Neural progenitor cell (in vitro differentiated cells): ENCODE results near the gene MSI2. TPM values are rescaled to one million over a fixed set of nuclear protein-coding genes. Genes with fewer than 3 reads are reported as not detected.

Experiments used
- DNase-seq: peaks from one replicate; pipeline ENCODE4 v3.0.0-alpha.2; 2016; ENCODE audit warnings: low spot score
- H2AFZ ChIP-seq: fragments of 200-600 bp; sonication (generic); replicated peaks from 2 replicates; pipeline ENCODE4 v1.6.1; 2016; ENCODE audit warnings: antibody characterized with exemption
- H3F3A ChIP-seq: fragments of 200-600 bp; sonication (generic); 2 replicates; pipeline ENCODE4 v1.6.1; 2016; ENCODE audit warnings: antibody characterized with exemption, low read depth
- H3K27ac ChIP-seq: fragments of 200-600 bp; sonication (generic); 2 replicates; pipeline ENCODE4 v1.5.1; 2016; ENCODE audit warnings: mild to moderate bottlenecking
- H3K27me3 ChIP-seq: fragments of 200-600 bp; sonication (generic); 2 replicates; pipeline ENCODE4 v1.6.1; 2016; ENCODE audit warnings: mild to moderate bottlenecking, moderate library complexity
- H3K36me3 ChIP-seq: fragments of 200-600 bp; sonication (generic); 2 replicates; pipeline ENCODE4 v1.5.1; 2016
- H3K4me1 ChIP-seq: fragments of 200-600 bp; sonication (generic); 2 replicates; pipeline ENCODE4 v1.6.1; 2016; ENCODE audit warnings: mixed run types
- H3K4me2 ChIP-seq: fragments of 200-600 bp; sonication (generic); 2 replicates; pipeline ENCODE4 v1.6.1; 2016
- H3K4me3 ChIP-seq: fragments of 200-600 bp; sonication (generic); 2 replicates; pipeline ENCODE4 v1.5.1; 2016
- H3K79me2 ChIP-seq: fragments of 200-600 bp; sonication (generic); 2 replicates; pipeline ENCODE4 v1.6.1; 2016; ENCODE audit warnings: low read depth
- H3K9ac ChIP-seq: fragments of 200-600 bp; sonication (generic); 2 replicates; pipeline ENCODE4 v1.6.1; 2016
- H3K9me3 ChIP-seq: fragments of 200-600 bp; sonication (generic); 2 replicates; pipeline ENCODE4 v1.5.1; 2016; ENCODE audit warnings: low read depth
- H4K20me1 ChIP-seq: fragments of 200-600 bp; sonication (generic); 2 replicates; pipeline ENCODE4 v1.6.1; 2016; ENCODE audit warnings: low read depth
- H3K27ac Mint-ChIP-seq: 3 replicates; pipeline ENCODE4 v1.8.0; 2021; ENCODE audit warnings: mixed read lengths
- H3K27me3 Mint-ChIP-seq: 2 replicates; pipeline ENCODE4 v1.8.0; 2022; ENCODE audit warnings: low read depth, mild to moderate bottlenecking, inconsistent platforms, moderate library complexity, mixed read lengths; ENCODE audit not compliant: insufficient read depth
- H3K36me3 Mint-ChIP-seq: 3 replicates; pipeline ENCODE4 v1.8.0; 2021; ENCODE audit warnings: mixed read lengths
- H3K4me1 Mint-ChIP-seq: 3 replicates; pipeline ENCODE4 v1.8.0; 2021; ENCODE audit warnings: mixed read lengths
- H3K4me3 Mint-ChIP-seq: 3 replicates; pipeline ENCODE4 v1.8.0; 2021; ENCODE audit warnings: mild to moderate bottlenecking, moderate library complexity, mixed read lengths
- H3K9me3 Mint-ChIP-seq: 3 replicates; pipeline ENCODE4 v1.8.0; 2020; ENCODE audit warnings: mixed read lengths
- EZH2 ChIP-seq: fragments of 200-600 bp; sonication (generic); IDR thresholded peaks from 2 replicates; pipeline ENCODE4 v1.6.1; 2017; ENCODE audit warnings: antibody characterized with exemption, mild to moderate bottlenecking, moderate library complexity
- EZH2phosphoT487 ChIP-seq: fragments of 200-600 bp; sonication (generic); IDR thresholded peaks from 2 replicates; pipeline ENCODE4 v1.6.1; 2017; ENCODE audit warnings: antibody characterized with exemption
- total RNA-seq: library from RNA; depleted of rRNA; stranded (reverse); fragments of >200 nt; gene quantifications from 2 replicates; pipeline ENCODE4 v1.2.3, GENCODE V29; 2015; ENCODE audit warnings: low replicate concordance
- TF ChIP-seq, protein P1 (sequence below): fragments of 200-600 bp; sonication (generic); IDR thresholded peaks from 2 replicates; pipeline ENCODE4 v1.5.1; 2017; ENCODE audit warnings: antibody characterized with exemption, mild to moderate bottlenecking

The MSI2 gene
- total RNA-seq, 1 donor from 2014 or later = 96.9 TPM

DNA sequence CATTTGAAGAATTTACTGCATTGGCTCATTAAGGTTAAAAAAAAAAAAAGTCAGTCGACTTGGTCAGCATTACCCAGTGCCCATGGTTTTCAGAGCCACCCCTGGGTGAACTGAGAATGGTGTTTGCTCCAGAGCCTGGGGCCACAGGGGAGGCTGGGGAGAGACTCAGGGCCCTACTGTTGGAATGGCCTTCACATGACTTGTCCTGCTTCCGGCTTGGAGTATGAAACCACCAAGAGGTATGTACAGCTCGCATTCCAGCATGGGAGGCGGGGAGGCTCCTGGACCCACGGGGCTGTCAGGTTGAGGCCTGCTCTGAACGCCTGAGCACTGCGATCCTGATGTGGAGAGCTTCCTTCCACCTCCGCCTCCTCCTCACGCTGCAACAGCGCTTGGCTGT is 36.8 kb downstream of the MSI2 start:
- Mint-ChIP-seq H3K4me3 (no peak overlapping the region), H3K27me3 (peaks cover 4% of the 10 kb centered on the region), H3K4me1 (peaks cover 77% of the 10 kb centered on the region), H3K36me3 (peaks cover 43% of the 10 kb centered on the region), H3K27ac (no peak overlapping the region), H3K9me3 (peaks cover 14% of the 10 kb centered on the region)
- Histone ChIP-seq H3K9ac (no peak overlapping the region), H3K79me2 (peaks cover 97% of the 10 kb centered on the region), H3K9me3 (peaks cover 9% of the 10 kb centered on the region), H3K4me3 (no peak overlapping the region), H3K36me3 (peaks cover 10% of the 10 kb centered on the region), H3F3A (no peaks in the 10 kb centered on the region), H2AFZ (no peak overlapping the region), H3K27me3 (no peaks in the 10 kb centered on the region), H3K4me2 (no peak overlapping the region), H3K4me1 (peaks cover 33% of the 10 kb centered on the region), H3K27ac (peak overlapping the region; percentile 20), H4K20me1 (peaks cover 70% of the 10 kb centered on the region)
- DNase-seq = no peak
- no peak for TF ChIP-seq EZH2
- TF ChIP-seq, protein P1, sequence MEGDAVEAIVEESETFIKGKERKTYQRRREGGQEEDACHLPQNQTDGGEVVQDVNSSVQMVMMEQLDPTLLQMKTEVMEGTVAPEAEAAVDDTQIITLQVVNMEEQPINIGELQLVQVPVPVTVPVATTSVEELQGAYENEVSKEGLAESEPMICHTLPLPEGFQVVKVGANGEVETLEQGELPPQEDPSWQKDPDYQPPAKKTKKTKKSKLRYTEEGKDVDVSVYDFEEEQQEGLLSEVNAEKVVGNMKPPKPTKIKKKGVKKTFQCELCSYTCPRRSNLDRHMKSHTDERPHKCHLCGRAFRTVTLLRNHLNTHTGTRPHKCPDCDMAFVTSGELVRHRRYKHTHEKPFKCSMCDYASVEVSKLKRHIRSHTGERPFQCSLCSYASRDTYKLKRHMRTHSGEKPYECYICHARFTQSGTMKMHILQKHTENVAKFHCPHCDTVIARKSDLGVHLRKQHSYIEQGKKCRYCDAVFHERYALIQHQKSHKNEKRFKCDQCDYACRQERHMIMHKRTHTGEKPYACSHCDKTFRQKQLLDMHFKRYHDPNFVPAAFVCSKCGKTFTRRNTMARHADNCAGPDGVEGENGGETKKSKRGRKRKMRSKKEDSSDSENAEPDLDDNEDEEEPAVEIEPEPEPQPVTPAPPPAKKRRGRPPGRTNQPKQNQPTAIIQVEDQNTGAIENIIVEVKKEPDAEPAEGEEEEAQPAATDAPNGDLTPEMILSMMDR = no peak
- TF ChIP-seq EZH2phosphoT487 = no peak

DNA sequence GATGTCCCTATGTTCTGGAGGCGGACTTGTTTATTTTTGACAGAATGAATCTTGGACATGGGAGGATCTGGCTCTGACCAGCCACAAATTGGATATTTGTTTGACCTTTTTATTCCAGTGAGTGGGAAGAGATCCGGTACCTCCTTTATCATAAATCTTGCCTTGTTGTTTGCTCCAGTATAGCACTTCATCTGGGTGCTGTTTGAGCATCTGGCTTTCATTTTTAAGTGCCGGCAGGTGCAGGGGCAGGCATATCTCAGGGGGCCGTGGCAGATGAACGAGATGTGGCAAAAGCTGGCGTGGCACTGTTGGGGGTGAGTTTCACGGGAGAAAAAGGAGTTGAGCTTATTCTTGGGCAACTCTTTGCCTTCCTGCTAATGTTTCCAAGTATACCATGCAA is 37.8 kb downstream of the MSI2 start:
- no peak for DNase-seq
- H4K20me1 ChIP-seq = peaks cover 59% of the 10 kb centered on the region
- H3K79me2 ChIP-seq = peaks cover 97% of the 10 kb centered on the region
- H3K27ac Mint-ChIP-seq = peak overlapping the region; percentile 84
- peaks cover 2% of the 10 kb centered on the region for H3K27me3 Mint-ChIP-seq
- H2AFZ ChIP-seq = no peak overlapping the region
- peaks cover 24% of the 10 kb centered on the region for H3K9me3 Mint-ChIP-seq
- peaks cover 18% of the 10 kb centered on the region for H3K36me3 ChIP-seq
- no peak overlapping the region for H3K27ac ChIP-seq
- H3K9ac ChIP-seq = no peak overlapping the region
- H3K4me3 ChIP-seq = no peak overlapping the region
- peak overlapping the region; percentile 3 for H3K4me3 Mint-ChIP-seq
- H3K36me3 Mint-ChIP-seq = peaks cover 54% of the 10 kb centered on the region
- H3K4me1 Mint-ChIP-seq = peaks cover 68% of the 10 kb centered on the region
- peaks cover 15% of the 10 kb centered on the region for H3K9me3 ChIP-seq
- H3F3A ChIP-seq = no peaks in the 10 kb centered on the region
- TF ChIP-seq, protein P1 = no peak
- TF ChIP-seq EZH2phosphoT487 (no peak), EZH2 (no peak)
- H3K4me2 ChIP-seq = no peak overlapping the region
- peaks cover 28% of the 10 kb centered on the region for H3K4me1 ChIP-seq
- H3K27me3 ChIP-seq = no peaks in the 10 kb centered on the region

DNA sequence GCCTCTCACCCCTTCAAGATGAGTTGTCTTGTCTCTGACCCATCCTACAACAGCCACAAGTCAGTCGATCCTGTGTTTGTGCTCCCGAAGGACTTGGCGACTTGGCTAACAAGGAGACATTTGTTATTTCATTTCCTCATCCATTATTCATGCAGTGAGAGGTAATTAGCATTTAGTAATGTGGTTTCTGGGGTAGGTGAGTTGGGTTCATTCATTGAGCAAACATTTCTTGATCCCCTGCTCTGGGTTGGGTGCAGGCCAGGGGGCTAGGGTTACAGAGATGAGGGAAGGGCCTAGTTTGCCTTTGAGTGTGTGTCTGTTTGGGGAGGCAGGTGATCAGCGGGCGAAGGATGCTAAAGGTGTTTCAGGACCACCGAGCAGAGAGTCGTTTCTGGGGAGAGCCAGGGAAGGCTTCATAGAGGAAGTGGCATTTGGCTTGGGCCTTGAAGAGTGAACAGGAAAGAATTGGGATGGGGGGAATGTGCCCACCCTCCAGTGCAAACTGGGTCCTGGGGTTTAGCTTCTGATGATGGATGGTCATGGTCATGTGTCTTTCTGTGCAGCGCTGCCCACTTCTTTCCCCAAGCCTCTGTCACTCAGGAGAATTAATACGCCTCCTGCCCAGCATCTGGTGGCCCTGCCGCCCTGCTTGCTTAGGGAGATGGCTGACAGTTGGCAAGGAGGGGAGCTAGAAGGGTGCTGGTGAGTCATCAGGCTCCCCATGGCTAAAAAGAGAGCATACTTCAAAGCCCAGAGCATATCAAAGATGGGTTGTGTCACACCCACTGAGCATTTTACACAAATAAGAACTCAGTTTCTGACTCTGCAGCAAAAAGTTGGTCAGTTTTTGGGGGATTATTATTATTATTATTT is 38.5 kb downstream of the MSI2 start:
- no peak overlapping the region for H3K27ac ChIP-seq
- no peak overlapping the region for H3K4me3 ChIP-seq
- H3K9ac ChIP-seq = no peak overlapping the region
- H3K79me2 ChIP-seq = peaks cover 97% of the 10 kb centered on the region
- H2AFZ ChIP-seq = no peak overlapping the region
- Mint-ChIP-seq H3K4me1 (peaks cover 60% of the 10 kb centered on the region), H3K27ac (peak overlapping the region; percentile 84), H3K4me3 (peak overlapping the region; percentile 72), H3K27me3 (peaks cover 2% of the 10 kb centered on the region), H3K36me3 (peaks cover 55% of the 10 kb centered on the region), H3K9me3 (peaks cover 30% of the 10 kb centered on the region)
- H3K4me2 ChIP-seq = no peak overlapping the region
- H4K20me1 ChIP-seq = peaks cover 52% of the 10 kb centered on the region
- no peak for TF ChIP-seq EZH2phosphoT487
- TF ChIP-seq, protein P1 = no peak
- no peak for TF ChIP-seq EZH2
- DNase-seq = no peak
- peaks cover 20% of the 10 kb centered on the region for H3K36me3 ChIP-seq
- no peaks in the 10 kb centered on the region for H3F3A ChIP-seq
- H3K4me1 ChIP-seq = peaks cover 24% of the 10 kb centered on the region
- H3K27me3 ChIP-seq = no peaks in the 10 kb centered on the region
- H3K9me3 ChIP-seq = peaks cover 15% of the 10 kb centered on the region
